Endothelial cell of umbilical vein (primary cell): ENCODE results near the gene LRSAM1. TPM values are rescaled to one million over a fixed set of nuclear protein-coding genes. Genes with fewer than 3 reads are reported as not detected.

Experiments
- BruUV-seq: library from RNA; stranded (reverse); fragments of 400-500 nt; replicated peaks from 2 replicates; lab custom pipeline; 2021; lab: Mats Ljungman, UMichigan
- CTCF ChIA-PET: fragments of 300-600, 350-600 bp; sonication (Branson Sonifier 250); formaldehyde crosslinking; loops from one replicate; lab custom pipeline; 2021; ENCODE audit warnings: antibody characterized with exemption, inconsistent platforms; lab: Charles Lee
- POLR2A ChIA-PET: fragments of 300-600, 350-600 bp; sonication (Branson Sonifier 250); formaldehyde crosslinking; loops from one replicate; lab custom pipeline; 2021; ENCODE audit warnings: antibody characterized with exemption, inconsistent platforms; lab: Charles Lee
- DNase-seq: peaks from one replicate; pipeline ENCODE4 v3.0.0-alpha.2; 2011; ENCODE audit warnings: low read depth, low spot score
- FAIRE-seq: peaks from 2 replicates; lab custom pipeline; 2011; peaks lifted over from hg19 to GRCh38; lab: Jason Lieb, UNC
- H2AFZ ChIP-seq: 2 replicates; pipeline ENCODE4 v1.6.0; 2012; ENCODE audit warnings: low read depth, low read length, control low read depth, inconsistent platforms
- H3K27ac ChIP-seq: 2 replicates; pipeline ENCODE4 v1.5.1; 2011; ENCODE audit warnings: low read depth, mild to moderate bottlenecking, control low read depth, low read length, moderate library complexity; ENCODE audit not compliant: insufficient read depth
- H3K27me3 ChIP-seq, 2 experiments: 2 replicates each; pipeline versions ENCODE4 v1.6.0 to v1.6.1; 2011; ENCODE audit warnings: low read length in 2 of 2, mixed read lengths in 1 of 2; ENCODE audit not compliant: control insufficient read depth in 2 of 2, insufficient read depth in 2 of 2
- H3K36me3 ChIP-seq, 2 experiments: 2 replicates in 1 of 2; 3 replicates in 1 of 2; pipeline ENCODE4 v1.5.1; 2011; ENCODE audit warnings: low read length in 2 of 2, mild to moderate bottlenecking in 1 of 2, moderate library complexity in 1 of 2; ENCODE audit not compliant: control insufficient read depth in 2 of 2, insufficient read depth in 2 of 2; ENCODE audit errors: extremely low read depth in 1 of 2
- H3K4me1 ChIP-seq: 3 replicates; pipeline ENCODE4 v1.5.1; 2011; ENCODE audit warnings: mild to moderate bottlenecking, low read length; ENCODE audit not compliant: control insufficient read depth, insufficient read depth; ENCODE audit errors: extremely low read depth
- H3K4me2 ChIP-seq: 2 replicates; pipeline ENCODE4 v1.6.1; 2011; ENCODE audit warnings: low read length, control low read depth, mixed read lengths; ENCODE audit not compliant: insufficient read depth
- H3K4me3 ChIP-seq, 3 experiments: fragments of 200-600 bp in 1 of 3; sonication (generic), shearing (Covaris generic) in 1 of 3; replicated peaks in 1 of 3; 2 replicates each; pipeline ENCODE4 v1.5.1; 2011 to 2016; ENCODE audit warnings: control low read depth in 3 of 3, low read length in 3 of 3, mild to moderate bottlenecking in 2 of 3, inconsistent platforms in 1 of 3, low read depth in 1 of 3, moderate library complexity in 1 of 3; ENCODE audit not compliant: insufficient read depth in 1 of 3
- H3K79me2 ChIP-seq: 2 replicates; pipeline ENCODE4 v1.6.0; 2012; ENCODE audit warnings: low read length, inconsistent platforms; ENCODE audit not compliant: control insufficient read depth, insufficient read depth
- H3K9ac ChIP-seq: replicated peaks from 2 replicates; pipeline ENCODE3; 2011; ENCODE audit warnings: low read length, control low read depth; ENCODE audit not compliant: insufficient read depth; ENCODE audit errors: extremely low read depth
- H3K9me1 ChIP-seq: replicated peaks from 3 replicates; pipeline ENCODE4 v1.6.0; 2011; ENCODE audit warnings: mild to moderate bottlenecking, low read length; ENCODE audit not compliant: control insufficient read depth, insufficient read depth; ENCODE audit errors: extremely low read depth
- H3K9me3 ChIP-seq: replicated peaks from 2 replicates; pipeline ENCODE4 v1.5.1; 2012; ENCODE audit warnings: low read length, inconsistent platforms; ENCODE audit not compliant: control insufficient read depth, insufficient read depth
- H4K20me1 ChIP-seq: replicated peaks from 2 replicates; pipeline ENCODE3; 2011; ENCODE audit warnings: mild to moderate bottlenecking, low read length; ENCODE audit not compliant: control insufficient read depth, insufficient read depth; ENCODE audit errors: extremely low read depth
- GATA2 ChIP-seq: IDR thresholded peaks from 2 replicates; pipeline ENCODE4 v1.7.0; 2011; ENCODE audit warnings: low read depth, mild to moderate bottlenecking, moderate library complexity, mixed read lengths, low read length; ENCODE audit not compliant: insufficient read length, insufficient read depth
- MYC ChIP-seq: IDR thresholded peaks from one replicate; pipeline ENCODE4 v1.6.1; 2011; ENCODE audit warnings: mild to moderate bottlenecking, low read depth, low read length
- POLR2AphosphoS5 ChIP-seq: IDR thresholded peaks from 2 replicates; pipeline ENCODE4 v1.6.1; 2012; ENCODE audit warnings: low read depth, mild to moderate bottlenecking, control low read depth, low read length, moderate library complexity; ENCODE audit not compliant: insufficient read depth
- dilution Hi-C: fragments of 300-500 bp; cut with MboI; formaldehyde crosslinking; loops from one replicate; pipeline ENCODE4 v1.15.0; 2019; ENCODE audit warnings: low sequenced_read_pairs; ENCODE audit not compliant: extremely low pct_ligation_motif_present
- intact Hi-C: fragments of 100-400 bp; cut with micrococcal nuclease; formaldehyde crosslinking; loops from one replicate; pipeline ENCODE4 v1.10.0; 2022
- polyA plus RNA-seq, 4 experiments: library from polyadenylated mRNA; depleted of rRNA in 3 of 4; stranded (reverse) in 3 of 4; unstranded in 1 of 4; fragments of >200 nt; gene quantifications; 2 replicates each; pipeline versions ENCODE4 v1.2.1 to v1.2.3, GENCODE V29; 2011 to 2012; ENCODE audit warnings: missing spikeins in 1 of 4
- total RNA-seq: library from RNA; stranded (reverse); gene quantifications from 2 replicates; pipeline ENCODE4 v1.2.3, GENCODE V29; 2021
- TF ChIP-seq, protein P1 (sequence below), 2 donors: IDR thresholded peaks; 1 replicate in 1 of 2; 2 replicates in 1 of 2; pipeline ENCODE4 v1.5.1; 2011; ENCODE audit warnings: low read length in 2 of 2, mild to moderate bottlenecking in 2 of 2, moderate library complexity in 2 of 2, control low read depth in 1 of 2, inconsistent platforms in 1 of 2, low read depth in 1 of 2; ENCODE audit not compliant: insufficient read depth in 1 of 2; ENCODE audit errors: extremely low read depth in 1 of 2

LRSAM1 gene
- total and polyA plus RNA-seq, 2 donors (not counting 3 experiments of a cell fraction or from before 2014, with no cell fraction given), result 10.8 to 18.9 TPM

DNA sequence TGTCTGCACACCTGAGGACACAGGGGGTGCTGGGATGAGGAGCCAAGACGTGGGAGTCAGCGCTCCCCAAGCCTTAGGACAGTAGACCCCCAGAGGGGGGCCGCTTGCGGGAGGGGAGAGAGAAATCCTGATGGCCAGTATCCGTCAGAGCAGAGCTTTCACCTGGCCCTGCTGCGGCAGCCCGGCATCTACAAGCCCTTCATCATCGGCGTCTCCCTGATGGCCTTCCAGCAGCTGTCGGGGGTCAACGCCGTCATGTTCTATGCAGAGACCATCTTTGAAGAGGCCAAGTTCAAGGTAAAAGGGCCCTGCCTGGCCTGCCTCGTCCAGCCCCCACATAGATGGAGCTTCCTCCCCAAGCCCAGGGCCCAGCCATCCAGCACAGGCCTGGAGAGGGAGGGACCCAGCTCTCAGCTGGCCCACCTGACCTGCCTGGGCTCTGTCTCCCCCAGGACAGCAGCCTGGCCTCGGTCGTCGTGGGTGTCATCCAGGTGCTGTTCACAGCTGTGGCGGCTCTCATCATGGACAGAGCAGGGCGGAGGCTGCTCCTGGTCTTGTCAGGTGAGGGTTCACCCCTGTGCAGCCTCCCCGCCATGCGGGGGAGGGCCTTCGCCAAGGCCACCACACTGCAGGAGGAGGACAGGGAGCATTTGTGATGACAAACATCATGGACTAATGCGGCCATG, 47.7 kb upstream of the LRSAM1 start:
- Histone ChIP-seq H3K4me1 (no peaks in the 10 kb centered on the region), H4K20me1 (no peaks in the 10 kb centered on the region), H3K9me1 (no peaks in the 10 kb centered on the region), H3K4me3 (no peak overlapping the region), H3K36me3 (peaks cover 3 to 6% of the 10 kb centered on the region in 2 experiments), H3K27ac (no peak overlapping the region), H3K9ac (no peak overlapping the region), H2AFZ (no peak overlapping the region), H3K9me3 (no peaks in the 10 kb centered on the region), H3K79me2 (no peaks in the 10 kb centered on the region), H3K27me3 (no peaks in the 10 kb centered on the region), H3K4me2 (no peak overlapping the region)
- FAIRE-seq, result no peak
- ChIA-PET POLR2A (no interaction called here), CTCF (interaction anchor here (0.6 kb wide), 1 partner anchor 10 kb away, joined by 5 read pairs; no protein-coding TSS in a partner anchor)
- BruUV-seq, result no TSS peak
- DNase-seq, result no peak
- dilution Hi-C loops (no loop called here), intact Hi-C loops (no loop called here)
- TF ChIP-seq, protein P1, sequence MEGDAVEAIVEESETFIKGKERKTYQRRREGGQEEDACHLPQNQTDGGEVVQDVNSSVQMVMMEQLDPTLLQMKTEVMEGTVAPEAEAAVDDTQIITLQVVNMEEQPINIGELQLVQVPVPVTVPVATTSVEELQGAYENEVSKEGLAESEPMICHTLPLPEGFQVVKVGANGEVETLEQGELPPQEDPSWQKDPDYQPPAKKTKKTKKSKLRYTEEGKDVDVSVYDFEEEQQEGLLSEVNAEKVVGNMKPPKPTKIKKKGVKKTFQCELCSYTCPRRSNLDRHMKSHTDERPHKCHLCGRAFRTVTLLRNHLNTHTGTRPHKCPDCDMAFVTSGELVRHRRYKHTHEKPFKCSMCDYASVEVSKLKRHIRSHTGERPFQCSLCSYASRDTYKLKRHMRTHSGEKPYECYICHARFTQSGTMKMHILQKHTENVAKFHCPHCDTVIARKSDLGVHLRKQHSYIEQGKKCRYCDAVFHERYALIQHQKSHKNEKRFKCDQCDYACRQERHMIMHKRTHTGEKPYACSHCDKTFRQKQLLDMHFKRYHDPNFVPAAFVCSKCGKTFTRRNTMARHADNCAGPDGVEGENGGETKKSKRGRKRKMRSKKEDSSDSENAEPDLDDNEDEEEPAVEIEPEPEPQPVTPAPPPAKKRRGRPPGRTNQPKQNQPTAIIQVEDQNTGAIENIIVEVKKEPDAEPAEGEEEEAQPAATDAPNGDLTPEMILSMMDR (IDR thresholded peaks at IDR 0.05; ENCODE audit: extremely low read depth in 1 of 2, insufficient read depth in 1 of 2, low read depth in 1 of 2, low read length in 2 of 2), result no peak
- TF ChIP-seq GATA2, result no peak

- ChIA-PET POLR2A (no interaction called here), CTCF (no interaction called here)
- FAIRE-seq (no peak), DNase-seq (no peak)
- no peaks in the 10 kb centered on the region for H3K9me1 ChIP-seq
- TF ChIP-seq POLR2AphosphoS5 (no peak), GATA2 (no peak), MYC (no peak)
- H3K36me3 ChIP-seq, result peaks cover 3 to 6% of the 10 kb centered on the region in 2 experiments
- no peaks in the 10 kb centered on the region for H4K20me1 ChIP-seq
- H3K4me3 ChIP-seq, result no peak overlapping the region
- no peaks in the 10 kb centered on the region for H3K79me2 ChIP-seq
- no peak overlapping the region for H3K4me2 ChIP-seq
- dilution Hi-C loops (no loop called here), intact Hi-C loops (no loop called here)
- no peaks in the 10 kb centered on the region for H3K27me3 ChIP-seq
- no TSS peak for BruUV-seq
- no peak overlapping the region for H3K9ac ChIP-seq
- no peak overlapping the region for H2AFZ ChIP-seq
- H3K27ac ChIP-seq, result no peak overlapping the region
- no peaks in the 10 kb centered on the region for H3K4me1 ChIP-seq
- H3K9me3 ChIP-seq, result no peaks in the 10 kb centered on the region
Measured at GRCh38 chr9:127404631-127405030, 46.7 kb upstream of the LRSAM1 start.
